ENCODE measurements around the gene ACSS1.
"Not testable (repeated sequence)": the region's sequence is repeated elsewhere in the genome, so short reads cannot be mapped to it uniquely, and the experiment has no call there.

GRCh38 chr20:25001323-25001722, 56.6 kb downstream of the ACSS1 start:
- not testable (repeated sequence) for TF ChIP-seq CTCF, POLR2A (IDR thresholded peaks at IDR 0.05)
